ENCODE data around the gene FAM20C.

DNA sequence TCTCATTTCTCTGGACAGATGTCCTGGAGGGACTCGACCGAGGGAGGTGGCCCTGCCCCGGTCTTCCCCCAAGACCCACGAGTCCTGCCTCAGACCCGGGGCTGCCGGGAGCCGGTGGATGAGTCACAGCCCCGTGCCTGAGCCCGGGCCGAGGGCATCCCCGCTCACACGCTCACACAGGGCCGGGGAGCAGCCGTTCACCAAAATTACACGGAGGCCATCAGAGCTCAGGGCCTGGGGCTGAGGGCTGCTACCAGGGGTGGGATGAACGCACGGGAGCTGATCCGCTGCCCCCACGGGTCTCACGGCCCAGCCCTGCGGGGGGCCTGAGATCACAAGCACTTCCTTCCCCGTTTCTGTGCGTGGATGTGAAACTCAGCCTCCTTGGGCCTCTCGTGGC lies 17.5 kb downstream of the FAM20C start:
- TF ChIP-seq CTCF (IDR thresholded peaks at IDR 0.05): no peak
- no peak for TF ChIP-seq POLR2A (IDR thresholded peaks at IDR 0.05)
